Peyer's patch (tissue), 4 donors: ENCODE results near the gene ARID1B. TPM values are rescaled to one million over a fixed set of nuclear protein-coding genes. Genes with fewer than 3 reads are reported as not detected.

Experiments
- DNase-seq, 3 donors: peaks; one replicate each; pipeline ENCODE4 v3.0.0-alpha.2; 2017 to 2019
- H3K27ac ChIP-seq, 4 donors: fragments of 200-600 bp; sonication (generic); one replicate each; pipeline ENCODE4 v1.5.1; 2016 to 2019
- H3K27me3 ChIP-seq, 2 donors: fragments of 200-600 bp; sonication (generic); one replicate each; pipeline ENCODE4 v1.5.1; 2019
- H3K36me3 ChIP-seq, 3 donors: fragments of 200-600 bp; sonication (generic); one replicate each; pipeline ENCODE4 v1.5.1; 2016 to 2019
- H3K4me1 ChIP-seq, 4 donors: fragments of 200-600 bp; sonication (generic); one replicate each; pipeline ENCODE4 v1.5.1; 2016 to 2019
- H3K4me3 ChIP-seq, 4 donors: fragments of 200-600 bp; sonication (generic); 1 replicate in 3 of 4; 2 replicates in 1 of 4; pipeline ENCODE4 v1.5.1; 2016 to 2019; ENCODE audit warnings: mild to moderate bottlenecking in 1 of 4
- H3K9me3 ChIP-seq, 4 donors: fragments of 200-600 bp; sonication (generic); one replicate each; pipeline ENCODE4 v1.5.1; 2016 to 2019; ENCODE audit warnings: mild to moderate bottlenecking in 1 of 4
- CTCF ChIP-seq, 6 experiments: fragments of 450-650 bp in 4 of 6; fragments of 200-600 bp in 2 of 6; sonication (generic) in 1 of 6; IDR thresholded peaks; one replicate each; pipeline ENCODE4 v1.5.1; 2017 to 2019; ENCODE audit warnings: antibody characterized with exemption in 6 of 6, mild to moderate bottlenecking in 3 of 6, moderate library complexity in 1 of 6
- POLR2A ChIP-seq, 2 donors: fragments of 450-650 bp; IDR thresholded peaks; one replicate each; pipeline ENCODE4 v1.5.1; 2017; ENCODE audit warnings: antibody characterized with exemption in 2 of 2, mild to moderate bottlenecking in 2 of 2, moderate library complexity in 2 of 2
- total RNA-seq, 4 donors: library from RNA; depleted of rRNA; stranded (reverse); fragments of >200 nt; gene quantifications; one replicate each; pipeline ENCODE4 v1.1.0, GENCODE V29; 2016

Gene ARID1B
- total RNA-seq, 4 donors from 2014 or later: 117 to 174 (median 149) TPM

- Histone ChIP-seq H3K27ac (peak overlapping the region in 1 of 4 donors; percentile 7), H3K4me1 (peaks cover 0 to 11% (median 0%) of the 10 kb centered on the region in 4 donors), H3K4me3 (no peak overlapping the region), H3K9me3 (no peaks in the 10 kb centered on the region), H3K36me3 (peaks cover 0 to 43% (median 0%) of the 10 kb centered on the region in 3 donors), H3K27me3 (no peaks in the 10 kb centered on the region)
- no peak for TF ChIP-seq POLR2A (IDR thresholded peaks at IDR 0.05)
- no peak for TF ChIP-seq CTCF (IDR thresholded peaks at IDR 0.05)
- DNase-seq: no peak
Measured at GRCh38 chr6:157133856-157134255, 356.7 kb downstream of the ARID1B start.

- Histone ChIP-seq H3K9me3 (no peaks in the 10 kb centered on the region), H3K4me3 (no peak overlapping the region), H3K27ac (peak overlapping the region in 1 of 4 donors; percentile 7), H3K27me3 (no peaks in the 10 kb centered on the region), H3K36me3 (peaks cover 0 to 45% (median 0%) of the 10 kb centered on the region in 3 donors), H3K4me1 (peaks cover 0 to 6% (median 0%) of the 10 kb centered on the region in 4 donors)
- DNase-seq: no peak
- TF ChIP-seq CTCF (IDR thresholded peaks at IDR 0.05) (no peak), POLR2A (IDR thresholded peaks at IDR 0.05) (no peak)
Measured at GRCh38 chr6:157134402-157135047, 357.3 kb downstream of the ARID1B start.

GRCh38 chr6:157135691-157136090, 358.5 kb downstream of the ARID1B start:
- H3K9me3 ChIP-seq: no peaks in the 10 kb centered on the region
- H3K4me1 ChIP-seq: no peaks in the 10 kb centered on the region
- peaks cover 0 to 56% (median 0%) of the 10 kb centered on the region in 3 donors for H3K36me3 ChIP-seq
- DNase-seq: no peak
- H3K27ac ChIP-seq: no peak overlapping the region
- TF ChIP-seq CTCF (IDR thresholded peaks at IDR 0.05) (no peak), POLR2A (IDR thresholded peaks at IDR 0.05) (no peak)
- no peak overlapping the region for H3K4me3 ChIP-seq
- H3K27me3 ChIP-seq: no peaks in the 10 kb centered on the region

- Histone ChIP-seq H3K9me3 (no peaks in the 10 kb centered on the region), H3K27ac (no peak overlapping the region), H3K27me3 (no peaks in the 10 kb centered on the region), H3K4me3 (no peak overlapping the region), H3K4me1 (no peaks in the 10 kb centered on the region), H3K36me3 (peaks cover 0 to 58% (median 0%) of the 10 kb centered on the region in 3 donors)
- TF ChIP-seq CTCF (IDR thresholded peaks at IDR 0.05) (no peak), POLR2A (IDR thresholded peaks at IDR 0.05) (no peak)
- no peak for DNase-seq
Measured at GRCh38 chr6:157137501-157137900, 360.3 kb downstream of the ARID1B start.

- Histone ChIP-seq H3K27me3 (no peaks in the 10 kb centered on the region), H3K4me3 (no peak overlapping the region), H3K36me3 (peaks cover 0 to 43% (median 0%) of the 10 kb centered on the region in 3 donors), H3K27ac (no peak overlapping the region), H3K9me3 (no peaks in the 10 kb centered on the region), H3K4me1 (peaks cover 0 to 6% (median 0%) of the 10 kb centered on the region in 4 donors)
- DNase-seq: no peak
- TF ChIP-seq POLR2A (IDR thresholded peaks at IDR 0.05): no peak
- peak in 1 of 6 experiments; percentile 8 for TF ChIP-seq CTCF (IDR thresholded peaks at IDR 0.05)
Measured at GRCh38 chr6:157139054-157139708, 362.0 kb downstream of the ARID1B start.
